Left kidney (tissue), 2 donors: ENCODE results near the gene CFAP97. TPM values are rescaled to one million over a fixed set of nuclear protein-coding genes. Genes with fewer than 3 reads are reported as not detected.
"Not testable (repeated sequence)": the region's sequence is repeated elsewhere in the genome, so short reads cannot be mapped to it uniquely, and the experiment has no call there.

Source experiments
- DNase-seq: peaks from one replicate; pipeline ENCODE4 v3.0.0-alpha.2; 2013
- polyA plus RNA-seq: library from polyadenylated mRNA; unstranded; fragments of 120-200 nt; gene quantifications from one replicate; pipeline ENCODE4 v1.2.1, GENCODE V29; 2013; ENCODE audit not compliant: insufficient read length

CFAP97 gene
- polyA plus RNA-seq, 1 donor = 55.2 TPM

GRCh38 chr4:185225940-185226339 is 22.1 kb upstream of the CFAP97 start:
- no peak for DNase-seq

- no peak for DNase-seq
Observed at GRCh38 chr4:185224597-185224996, 20.8 kb upstream of the CFAP97 start.

GRCh38 chr4:185222598-185222997 is 18.8 kb upstream of the CFAP97 start:
- no peak for DNase-seq

GRCh38 chr4:185221912-185222311 is 18.1 kb upstream of the CFAP97 start:
- no peak for DNase-seq

GRCh38 chr4:185221491-185221890 is 17.7 kb upstream of the CFAP97 start:
- no peak for DNase-seq

- no peak for DNase-seq
Observed at GRCh38 chr4:185219551-185220344, 15.9 kb upstream of the CFAP97 start.

- no peak for DNase-seq
Observed at GRCh38 chr4:185218312-185218711, 14.5 kb upstream of the CFAP97 start.

GRCh38 chr4:185217408-185217975 is 13.7 kb upstream of the CFAP97 start:
- no peak for DNase-seq

- DNase-seq = no peak
Observed at GRCh38 chr4:185215261-185215660, 11.5 kb upstream of the CFAP97 start.

GRCh38 chr4:185213877-185214276 is 10.1 kb upstream of the CFAP97 start:
- DNase-seq = no peak

- DNase-seq = no peak
Observed at GRCh38 chr4:185212581-185212980, 8.8 kb upstream of the CFAP97 start.

GRCh38 chr4:185211641-185212040 is 7.8 kb upstream of the CFAP97 start:
- DNase-seq = no peak

- no peak for DNase-seq
Observed at GRCh38 chr4:185211035-185211434, 7.2 kb upstream of the CFAP97 start.

- peak; percentile 55 for DNase-seq
Observed at GRCh38 chr4:185210102-185210981, 6.5 kb upstream of the CFAP97 start.

- DNase-seq = not testable (repeated sequence)
Observed at GRCh38 chr4:185209852-185210101, 6.0 kb upstream of the CFAP97 start.

- DNase-seq = peak; percentile 80
Observed at GRCh38 chr4:185209031-185209851, 5.4 kb upstream of the CFAP97 start, which contains the start of gene SNX25. SNX25 (plus strand) TSS chr4:185209598; CDS start chr4:185209827, 229 bp downstream.

- no peak for DNase-seq
Observed at GRCh38 chr4:185207466-185207865, 3.7 kb upstream of the CFAP97 start.

- no peak for DNase-seq
Observed at GRCh38 chr4:185205697-185206342, 2.0 kb upstream of the CFAP97 start.

GRCh38 chr4:185205073-185205472 is 1.3 kb upstream of the CFAP97 start:
- not testable (repeated sequence) for DNase-seq

GRCh38 chr4:185204238-185204910 is 574 bp upstream of the CFAP97 start:
- no peak for DNase-seq

- DNase-seq = no peak
Observed at GRCh38 chr4:185202984-185203485, 765 bp downstream of the CFAP97 start.
